Lower lobe of right lung (tissue), 2 donors: ENCODE measurements around the gene SCFD1. TPM values are rescaled to one million over a fixed set of nuclear protein-coding genes. Genes with fewer than 3 reads are reported as not detected.

ENCODE experiments used
- ATAC-seq, 2 donors: fragments of 200-7000 bp; cut with Tn5 transposase; one replicate each; pipeline ENCODE4 v1.9.1; 2020 to 2022; ENCODE audit warnings: mild to moderate bottlenecking in 2 of 2, moderate library complexity in 2 of 2
- DNase-seq: peaks from one replicate; pipeline ENCODE4 v3.0.0-alpha.2; 2020
- H3K27ac ChIP-seq: fragments of 200-600 bp; one replicate; pipeline ENCODE4 v1.8.0; 2022
- H3K27me3 ChIP-seq: fragments of 200-600 bp; one replicate; pipeline ENCODE4 v1.8.0; 2022; ENCODE audit warnings: low read depth
- H3K36me3 ChIP-seq: fragments of 200-600 bp; one replicate; pipeline ENCODE4 v1.8.0; 2022; ENCODE audit warnings: mild to moderate bottlenecking
- H3K4me1 ChIP-seq: fragments of 200-600 bp; one replicate; pipeline ENCODE4 v1.8.0; 2022
- H3K4me3 ChIP-seq: fragments of 200-600 bp; one replicate; pipeline ENCODE4 v1.8.0; 2022; ENCODE audit warnings: mild to moderate bottlenecking
- H3K9me3 ChIP-seq: fragments of 200-600 bp; one replicate; pipeline ENCODE4 v1.8.0; 2022
- CTCF ChIP-seq: fragments of 200-600 bp; IDR thresholded peaks from one replicate; pipeline ENCODE4 v1.8.0; 2022; ENCODE audit warnings: antibody characterized with exemption, mild to moderate bottlenecking
- intact Hi-C: fragments of 100-400 bp; cut with DNase I; formaldehyde crosslinking; loops from one replicate; pipeline ENCODE4 v1.11.0; 2022
- total RNA-seq: library from RNA; stranded (reverse); fragmentation: NEBNext Ultra II Directional; extraction: Animal tissue kit (Norgen Biotek cat#: 25700); gene quantifications from one replicate; pipeline ENCODE4 v1.2.1, GENCODE V29; 2021
- donor health status: DM: no; HTN: yes; CAD: no; lungs with severe emphysema.

The SCFD1 gene
- total RNA-seq, 1 donor from 2014 or later, result 73.8 TPM

- DNase-seq (no peak), ATAC-seq (no peak)
- no peak for TF ChIP-seq CTCF
- intact Hi-C loops, result no loop called here
- Histone ChIP-seq H3K27ac (no peak overlapping the region), H3K4me1 (no peaks in the 10 kb centered on the region), H3K36me3 (no peaks in the 10 kb centered on the region), H3K9me3 (peaks cover 17% of the 10 kb centered on the region), H3K27me3 (no peaks in the 10 kb centered on the region), H3K4me3 (no peak overlapping the region)
Measured at GRCh38 chr14:30759172-30760125, 137.3 kb downstream of the SCFD1 start.

- intact Hi-C loops, result no loop called here
- H3K27ac ChIP-seq, result no peak overlapping the region
- ATAC-seq (no peak), DNase-seq (no peak)
- peaks cover 3% of the 10 kb centered on the region for H3K27me3 ChIP-seq
- no peaks in the 10 kb centered on the region for H3K4me1 ChIP-seq
- H3K4me3 ChIP-seq, result no peak overlapping the region
- TF ChIP-seq CTCF, result no peak
- H3K9me3 ChIP-seq, result peaks cover 17% of the 10 kb centered on the region
- H3K36me3 ChIP-seq, result no peaks in the 10 kb centered on the region
Measured at GRCh38 chr14:30763891-30764290, 141.8 kb downstream of the SCFD1 start.

- TF ChIP-seq CTCF, result no peak
- no peak overlapping the region for H3K4me3 ChIP-seq
- no peaks in the 10 kb centered on the region for H3K36me3 ChIP-seq
- peaks cover 3% of the 10 kb centered on the region for H3K27me3 ChIP-seq
- no peaks in the 10 kb centered on the region for H3K4me1 ChIP-seq
- peaks cover 15% of the 10 kb centered on the region for H3K9me3 ChIP-seq
- DNase-seq, result no peak
- intact Hi-C loops, result no loop called here
- no peak overlapping the region for H3K27ac ChIP-seq
- ATAC-seq, result no peak
Measured at GRCh38 chr14:30767624-30768023, 145.5 kb downstream of the SCFD1 start.

- Histone ChIP-seq H3K27ac (no peak overlapping the region), H3K36me3 (no peaks in the 10 kb centered on the region), H3K4me1 (no peaks in the 10 kb centered on the region), H3K4me3 (no peak overlapping the region), H3K27me3 (peaks cover 3% of the 10 kb centered on the region), H3K9me3 (peaks cover 5% of the 10 kb centered on the region)
- intact Hi-C loops, result no loop called here
- no peak for ATAC-seq
- DNase-seq, result no peak
- TF ChIP-seq CTCF, result no peak
Measured at GRCh38 chr14:30768791-30769190, 146.7 kb downstream of the SCFD1 start.

GRCh38 chr14:30770376-30770775 is 148.3 kb downstream of the SCFD1 start:
- ATAC-seq (no peak), DNase-seq (no peak)
- Histone ChIP-seq H3K27ac (no peak overlapping the region), H3K27me3 (peaks cover 3% of the 10 kb centered on the region), H3K4me1 (no peaks in the 10 kb centered on the region), H3K9me3 (no peaks in the 10 kb centered on the region), H3K4me3 (no peak overlapping the region), H3K36me3 (no peaks in the 10 kb centered on the region)
- no peak for TF ChIP-seq CTCF
- intact Hi-C loops, result no loop called here
